Activated naive CD4-positive, alpha-beta T cell treated with anti-CD3 and anti-CD28 coated beads for 36 hours (primary cell): Measurements from ENCODE around the gene HS1BP3. TPM values are rescaled to one million over a fixed set of nuclear protein-coding genes. Genes with fewer than 3 reads are reported as not detected.

Experiments used
- CTCF ChIA-PET: fragments of 350-600 bp; sonication (Branson Sonifier 250); formaldehyde crosslinking; loops from one replicate; lab custom pipeline; 2021; ENCODE audit warnings: antibody characterized with exemption; lab: Charles Lee
- DNase-seq: peaks from one replicate; pipeline ENCODE4 v3.0.0-alpha.2; 2020
- H3K27ac Mint-ChIP-seq: one replicate; pipeline ENCODE4 v1.8.0; 2021; ENCODE audit warnings: mild to moderate bottlenecking, mixed read lengths
- H3K27me3 Mint-ChIP-seq: one replicate; pipeline ENCODE4 v1.8.0; 2021; ENCODE audit warnings: low read depth, mixed read lengths
- H3K36me3 Mint-ChIP-seq: one replicate; pipeline ENCODE4 v1.8.0; 2021; ENCODE audit warnings: low read depth, mixed read lengths
- H3K4me1 Mint-ChIP-seq: one replicate; pipeline ENCODE4 v1.8.0; 2021; ENCODE audit warnings: low read depth, mixed read lengths
- H3K4me3 Mint-ChIP-seq: one replicate; pipeline ENCODE4 v1.8.0; 2021; ENCODE audit warnings: mild to moderate bottlenecking, moderate library complexity, mixed read lengths
- H3K9me3 Mint-ChIP-seq: one replicate; pipeline ENCODE4 v1.8.0; 2021; ENCODE audit warnings: mixed read lengths
- intact Hi-C: fragments of 100-400 bp; cut with micrococcal nuclease; formaldehyde crosslinking; loops from one replicate; pipeline ENCODE4 v1.15.1; 2023
- total RNA-seq, 2 experiments: library from RNA; stranded (reverse); gene quantifications; one replicate each; pipeline ENCODE4 v1.2.3, GENCODE V29; 2021

The HS1BP3 gene
- total RNA-seq, 2 experiments from 2014 or later: 6.0 to 6.1 TPM

GRCh38 chr2:20595439-20596192, 55.3 kb downstream of the HS1BP3 start:
- H3K36me3 Mint-ChIP-seq: no peaks in the 10 kb centered on the region
- CTCF ChIA-PET: no interaction called here
- H3K4me3 Mint-ChIP-seq: no peak overlapping the region
- no peaks in the 10 kb centered on the region for H3K4me1 Mint-ChIP-seq
- H3K9me3 Mint-ChIP-seq: no peaks in the 10 kb centered on the region
- intact Hi-C loops: no loop called here
- no peak overlapping the region for H3K27ac Mint-ChIP-seq
- no peaks in the 10 kb centered on the region for H3K27me3 Mint-ChIP-seq
- no peak for DNase-seq

- DNase-seq: no peak
- H3K36me3 Mint-ChIP-seq: no peaks in the 10 kb centered on the region
- CTCF ChIA-PET: no interaction called here
- H3K4me3 Mint-ChIP-seq: no peak overlapping the region
- no peak overlapping the region for H3K27ac Mint-ChIP-seq
- no peaks in the 10 kb centered on the region for H3K4me1 Mint-ChIP-seq
- intact Hi-C loops: no loop called here
- H3K9me3 Mint-ChIP-seq: no peaks in the 10 kb centered on the region
- H3K27me3 Mint-ChIP-seq: no peaks in the 10 kb centered on the region
Measured at GRCh38 chr2:20594957-20595356, 55.9 kb downstream of the HS1BP3 start.

- Mint-ChIP-seq H3K27me3 (no peaks in the 10 kb centered on the region), H3K4me3 (no peak overlapping the region), H3K27ac (no peak overlapping the region), H3K4me1 (no peaks in the 10 kb centered on the region), H3K36me3 (no peaks in the 10 kb centered on the region), H3K9me3 (no peaks in the 10 kb centered on the region)
- CTCF ChIA-PET: interaction anchor here (0.9 kb wide), 1 partner anchor 16 kb away, joined by 3 read pairs; no protein-coding TSS in a partner anchor
- intact Hi-C loops: no loop called here
- DNase-seq: no peak
Measured at GRCh38 chr2:20594048-20594750, 56.7 kb downstream of the HS1BP3 start.

GRCh38 chr2:20593072-20594034, 57.5 kb downstream of the HS1BP3 start:
- Mint-ChIP-seq H3K36me3 (no peaks in the 10 kb centered on the region), H3K27me3 (no peaks in the 10 kb centered on the region), H3K27ac (no peak overlapping the region), H3K4me3 (no peak overlapping the region), H3K9me3 (no peaks in the 10 kb centered on the region), H3K4me1 (no peaks in the 10 kb centered on the region)
- intact Hi-C loops: no loop called here
- DNase-seq: no peak
- CTCF ChIA-PET: interaction anchor here (0.9 kb wide), 1 partner anchor 17 kb away, joined by 3 read pairs; no protein-coding TSS in a partner anchor

GRCh38 chr2:20592106-20593071, 58.5 kb downstream of the HS1BP3 start:
- intact Hi-C loops: no loop called here
- no peaks in the 10 kb centered on the region for H3K4me1 Mint-ChIP-seq
- no peak overlapping the region for H3K27ac Mint-ChIP-seq
- no peaks in the 10 kb centered on the region for H3K9me3 Mint-ChIP-seq
- CTCF ChIA-PET: interaction anchor here (0.6 kb wide), 1 partner anchor 222 kb away, joined by 3 read pairs; no protein-coding TSS in a partner anchor
- no peak overlapping the region for H3K4me3 Mint-ChIP-seq
- H3K36me3 Mint-ChIP-seq: no peaks in the 10 kb centered on the region
- no peaks in the 10 kb centered on the region for H3K27me3 Mint-ChIP-seq
- DNase-seq: no peak

- Mint-ChIP-seq H3K4me1 (no peaks in the 10 kb centered on the region), H3K27ac (no peak overlapping the region), H3K36me3 (no peaks in the 10 kb centered on the region), H3K27me3 (no peaks in the 10 kb centered on the region), H3K4me3 (no peak overlapping the region), H3K9me3 (no peaks in the 10 kb centered on the region)
- DNase-seq: no peak
- CTCF ChIA-PET: no interaction called here
- intact Hi-C loops: no loop called here
Measured at GRCh38 chr2:20590704-20591515, 60.0 kb downstream of the HS1BP3 start.

- Mint-ChIP-seq H3K36me3 (no peaks in the 10 kb centered on the region), H3K27me3 (no peaks in the 10 kb centered on the region), H3K27ac (no peak overlapping the region), H3K4me1 (no peaks in the 10 kb centered on the region), H3K4me3 (no peak overlapping the region), H3K9me3 (no peaks in the 10 kb centered on the region)
- no peak for DNase-seq
- intact Hi-C loops: no loop called here
- CTCF ChIA-PET: interaction anchor here (1.1 kb wide), 1 partner anchor 17 kb away, joined by 3 read pairs; no protein-coding TSS in a partner anchor
Measured at GRCh38 chr2:20589975-20590703, 60.8 kb downstream of the HS1BP3 start.

GRCh38 chr2:20588918-20589871, 61.7 kb downstream of the HS1BP3 start:
- intact Hi-C loops: no loop called here
- Mint-ChIP-seq H3K4me1 (no peaks in the 10 kb centered on the region), H3K36me3 (no peaks in the 10 kb centered on the region), H3K4me3 (no peak overlapping the region), H3K27ac (no peak overlapping the region), H3K27me3 (no peaks in the 10 kb centered on the region), H3K9me3 (no peaks in the 10 kb centered on the region)
- CTCF ChIA-PET: interaction anchor here (1.1 kb wide), 1 partner anchor 16 kb away, joined by 3 read pairs; no protein-coding TSS in a partner anchor
- DNase-seq: no peak

- Mint-ChIP-seq H3K27me3 (no peaks in the 10 kb centered on the region), H3K4me3 (no peak overlapping the region)
- CTCF ChIA-PET: no interaction called here
Measured at GRCh38 chr2:20585710-20586594, 64.9 kb downstream of the HS1BP3 start.

More at GRCh38 chr2:20585710-20586594, 64.9 kb downstream of the HS1BP3 start:
- H3K4me1 Mint-ChIP-seq: no peaks in the 10 kb centered on the region
- H3K36me3 Mint-ChIP-seq: no peaks in the 10 kb centered on the region
- intact Hi-C loops: no loop called here
- no peak overlapping the region for H3K27ac Mint-ChIP-seq
- DNase-seq: no peak
- H3K9me3 Mint-ChIP-seq: peaks cover 1% of the 10 kb centered on the region
